H1 (cell line): ENCODE data around the gene ZNF177.

Experiments used
- CEBPB ChIP-seq: IDR thresholded peaks from 2 replicates; pipeline ENCODE4 v1.6.1; 2012; ENCODE audit warnings: low read depth, low read length
- CTCF ChIP-seq, 3 experiments: IDR thresholded peaks; 1 replicate in 2 of 3; 2 replicates in 1 of 3; pipeline versions ENCODE4 v1.5.1 to v1.6.1; 2011; ENCODE audit warnings: low read length in 3 of 3, mild to moderate bottlenecking in 3 of 3, inconsistent platforms in 2 of 3, low read depth in 1 of 3, moderate library complexity in 1 of 3; ENCODE audit not compliant: insufficient read depth in 1 of 3; ENCODE audit errors: control extremely low read depth in 1 of 3
- EZH2 ChIP-seq: fragments of 200-600 bp; sonication (generic); IDR thresholded peaks from 2 replicates; pipeline ENCODE4 v1.7.1; 2012; ENCODE audit warnings: low read depth, mild to moderate bottlenecking, moderate library complexity, low read length, inconsistent platforms; ENCODE audit not compliant: severe bottlenecking
- HDAC6 ChIP-seq: IDR thresholded peaks from one replicate; pipeline ENCODE4 v1.7.1; 2012; ENCODE audit warnings: low read depth, mild to moderate bottlenecking, inconsistent platforms, low read length, moderate library complexity
- POLR2A ChIP-seq, 2 experiments: IDR thresholded peaks; 1 replicate in 1 of 2; 2 replicates in 1 of 2; pipeline ENCODE4 v1.6.1; 2011; ENCODE audit warnings: low read depth in 2 of 2, low read length in 2 of 2, mild to moderate bottlenecking in 2 of 2; ENCODE audit errors: control extremely low read depth in 1 of 2
- POLR2AphosphoS5 ChIP-seq: IDR thresholded peaks from 2 replicates; pipeline ENCODE4 v1.6.1; 2011; ENCODE audit warnings: low read depth, low read length
- RAD21 ChIP-seq, 2 experiments: IDR thresholded peaks in 1 of 2; conservative IDR thresholded peaks in 1 of 2; 2 replicates each; pipeline ENCODE4 v1.6.1; 2011; ENCODE audit warnings: low read depth in 2 of 2, low read length in 2 of 2, improper control_type of control experiment in 1 of 2, inconsistent platforms in 1 of 2, mild to moderate bottlenecking in 1 of 2, moderate library complexity in 1 of 2
- SIRT6 ChIP-seq: IDR thresholded peaks from one replicate; pipeline ENCODE4 v1.7.1; 2012; ENCODE audit warnings: low read length, inconsistent platforms
- SP2 ChIP-seq: IDR thresholded peaks from 2 replicates; pipeline ENCODE4 v1.6.1; 2012; ENCODE audit warnings: mild to moderate bottlenecking, low read length, inconsistent platforms
- TCF12 ChIP-seq: IDR thresholded peaks from 2 replicates; pipeline ENCODE4 v1.6.1; 2011; ENCODE audit warnings: low read depth, mild to moderate bottlenecking, low read length
- ZNF274 ChIP-seq: IDR thresholded peaks from 2 replicates; pipeline ENCODE4 v1.7.0; 2012; ENCODE audit warnings: low read length, borderline replicate concordance; ENCODE audit errors: extremely low read depth

DNA sequence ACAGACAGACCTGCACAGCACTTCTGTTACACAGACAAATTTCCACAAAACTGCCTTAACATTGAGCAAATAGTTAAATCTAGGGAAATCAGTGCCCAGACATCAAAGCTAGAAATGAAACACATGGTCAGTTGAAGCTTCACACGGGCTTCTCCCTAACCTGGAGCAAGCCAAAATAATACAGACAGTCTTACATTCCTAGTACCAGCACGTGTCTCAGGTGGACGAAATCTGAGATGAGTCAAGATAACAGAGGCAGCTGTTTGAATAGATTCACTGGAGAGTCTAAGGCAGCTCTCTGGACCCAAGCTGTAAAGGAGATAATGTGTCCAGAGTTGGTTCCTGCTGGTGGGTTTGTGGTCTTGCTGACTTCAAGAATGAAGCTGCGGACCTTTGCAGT, 49.1 kb upstream of the ZNF177 start:
- TF ChIP-seq POLR2A (IDR thresholded peaks at IDR 0.05; ENCODE audit: control extremely low read depth in 1 of 2, low read depth in 2 of 2, low read length in 2 of 2) (no peak), SP2 (no peak), ZNF274 (no peak), CTCF (IDR thresholded peaks at IDR 0.05; ENCODE audit: control extremely low read depth in 1 of 3, insufficient read depth in 1 of 3, low read depth in 1 of 3, low read length in 3 of 3) (no peak), CEBPB (no peak), RAD21 (IDR thresholded peaks at IDR 0.05 in 1 of 2, conservative IDR thresholded peaks at IDR 0.05 in 1 of 2; ENCODE audit: low read depth in 2 of 2, low read length in 2 of 2) (no peak), POLR2AphosphoS5 (no peak), HDAC6 (no peak), TCF12 (no peak), SIRT6 (no peak), EZH2 (no peak)
